Smooth muscle cell of the brain vasculature (primary cell): ENCODE data around the gene UBL4B.

Experiments
- DNase-seq: peaks from one replicate; pipeline ENCODE4 v3.0.0-alpha.2; 2012; ENCODE audit warnings: low read depth, low spot score

Gene UBL4B

GRCh38 chr1:110084227-110085078 lies 27.8 kb upstream of the UBL4B start:
- no peak for DNase-seq

- no peak for DNase-seq
Measured at GRCh38 chr1:110085671-110086070, 26.6 kb upstream of the UBL4B start.

GRCh38 chr1:110086961-110087360 lies 25.3 kb upstream of the UBL4B start:
- DNase-seq, result no peak

- DNase-seq, result no peak
Measured at GRCh38 chr1:110087812-110088738, 24.2 kb upstream of the UBL4B start.

- no peak for DNase-seq
Measured at GRCh38 chr1:110088739-110089316, 23.4 kb upstream of the UBL4B start.

- no peak for DNase-seq
Measured at GRCh38 chr1:110089561-110090275, 22.5 kb upstream of the UBL4B start.

GRCh38 chr1:110091381-110091780 lies 20.9 kb upstream of the UBL4B start:
- no peak for DNase-seq

GRCh38 chr1:110091791-110092190 lies 20.5 kb upstream of the UBL4B start:
- DNase-seq, result no peak

- no peak for DNase-seq
Measured at GRCh38 chr1:110092991-110093390, 19.3 kb upstream of the UBL4B start.

GRCh38 chr1:110094931-110095654 lies 17.1 kb upstream of the UBL4B start:
- no peak for DNase-seq

- no peak for DNase-seq
Measured at GRCh38 chr1:110097507-110098221, 14.6 kb upstream of the UBL4B start.

GRCh38 chr1:110098222-110099026 lies 13.8 kb upstream of the UBL4B start:
- no peak for DNase-seq

- no peak for DNase-seq
Measured at GRCh38 chr1:110100335-110100734, 11.9 kb upstream of the UBL4B start.

GRCh38 chr1:110102081-110102480 lies 10.2 kb upstream of the UBL4B start:
- DNase-seq, result no peak

GRCh38 chr1:110106013-110106941 lies 6.0 kb upstream of the UBL4B start:
- no peak for DNase-seq

GRCh38 chr1:110107867-110108469 lies 4.3 kb upstream of the UBL4B start:
- DNase-seq, result no peak

- no peak for DNase-seq
Measured at GRCh38 chr1:110111081-110111480, 1.2 kb upstream of the UBL4B start.

- DNase-seq, result no peak
Measured at GRCh38 chr1:110112656-110113055, 413 bp downstream of the UBL4B start.
